Esophagus squamous epithelium (tissue), 4 donors: ENCODE measurements around the gene BIRC5.

Experiments
- CTCF ChIP-seq, 6 experiments: fragments of 450-650 bp in 4 of 6; fragments of 200-600 bp in 2 of 6; sonication (generic) in 2 of 6; IDR thresholded peaks; one replicate each; pipeline ENCODE4 v1.5.1; 2016 to 2019; ENCODE audit warnings: antibody characterized with exemption in 6 of 6, mild to moderate bottlenecking in 4 of 6, moderate library complexity in 4 of 6
- POLR2A ChIP-seq, 4 donors: fragments of 450-650 bp; IDR thresholded peaks; one replicate each; pipeline ENCODE4 v1.6.1; 2017; ENCODE audit warnings: antibody characterized with exemption in 4 of 4, mild to moderate bottlenecking in 4 of 4, moderate library complexity in 3 of 4

- no peak for TF ChIP-seq CTCF (IDR thresholded peaks at IDR 0.05)
- no peak for TF ChIP-seq POLR2A (IDR thresholded peaks at IDR 0.05)
These were observed 47.6 kb upstream of the BIRC5 start for GRCh38 chr17:78166416-78166815.
